DOHH2 (cell line): ENCODE measurements around the gene LATS2.

Experiments used
- H3F3A ChIP-seq: fragments of 200-600 bp; sonication (generic), shearing (Covaris generic); 2 replicates; pipeline ENCODE4 v1.6.0; 2016; ENCODE audit warnings: antibody characterized with exemption, mild to moderate bottlenecking; ENCODE audit not compliant: control insufficient read depth, insufficient read depth
- H3K27ac ChIP-seq: fragments of 200-600 bp; sonication (generic); 2 replicates; pipeline ENCODE4 v1.5.1; 2014; ENCODE audit warnings: low read depth, mild to moderate bottlenecking, low read length, moderate library complexity
- H3K27me3 ChIP-seq: fragments of 200-600 bp; sonication (generic); 2 replicates; pipeline ENCODE4 v1.6.1; 2014; ENCODE audit warnings: mild to moderate bottlenecking, low read length, mixed read lengths; ENCODE audit not compliant: control insufficient read depth
- H3K36me3 ChIP-seq: fragments of 200-600 bp; sonication (generic); 2 replicates; pipeline ENCODE4 v1.6.1; 2014; ENCODE audit warnings: mild to moderate bottlenecking, low read length, moderate library complexity, mixed read lengths; ENCODE audit not compliant: control insufficient read depth
- H3K4me1 ChIP-seq: fragments of 200-600 bp; sonication (generic); 2 replicates; pipeline ENCODE4 v1.6.1; 2014; ENCODE audit warnings: mild to moderate bottlenecking, low read length, mixed read lengths; ENCODE audit not compliant: control insufficient read depth
- H3K4me2 ChIP-seq: fragments of 200-600 bp; sonication (generic); 2 replicates; pipeline ENCODE4 v1.6.0; 2014; ENCODE audit warnings: mild to moderate bottlenecking, low read length, moderate library complexity
- H3K4me3 ChIP-seq: fragments of 200-600 bp; sonication (generic); 2 replicates; pipeline ENCODE4 v1.5.1; 2014; ENCODE audit warnings: mild to moderate bottlenecking, low read length, mixed read lengths
- H3K79me2 ChIP-seq: fragments of 200-600 bp; sonication (generic); 2 replicates; pipeline ENCODE4 v1.6.1; 2014; ENCODE audit warnings: mild to moderate bottlenecking, low read length, mixed read lengths; ENCODE audit not compliant: control insufficient read depth
- H3K9me2 ChIP-seq: fragments of 200-600 bp; sonication (generic); replicated peaks from 2 replicates; pipeline ENCODE4 v1.6.1; 2014; ENCODE audit warnings: mild to moderate bottlenecking, low read length, mixed read lengths; ENCODE audit not compliant: control insufficient read depth
- H3K9me3 ChIP-seq: fragments of 200-600 bp; sonication (generic); 2 replicates; pipeline ENCODE4 v1.6.1; 2014; ENCODE audit warnings: antibody characterized with exemption, low read length, mixed read lengths; ENCODE audit not compliant: control insufficient read depth, insufficient read depth
- H4K20me1 ChIP-seq: fragments of 200-600 bp; sonication (generic); 2 replicates; pipeline ENCODE4 v1.6.0; 2014; ENCODE audit warnings: low read depth, mild to moderate bottlenecking, antibody characterized with exemption, low read length, moderate library complexity; ENCODE audit not compliant: control insufficient read depth, insufficient read depth
- EZH2phosphoT487 ChIP-seq: fragments of 200-600 bp; sonication (generic); IDR thresholded peaks from 2 replicates; pipeline ENCODE4 v1.6.1; 2017; ENCODE audit warnings: borderline replicate concordance, mild to moderate bottlenecking, antibody characterized with exemption, low read length, moderate library complexity, mixed read lengths
- TF ChIP-seq, protein P1 (sequence below): fragments of 200-600 bp; sonication (generic); IDR thresholded peaks from one replicate; pipeline ENCODE4 v1.5.1; 2014; ENCODE audit warnings: antibody characterized with exemption, mild to moderate bottlenecking, low read depth, low read length; ENCODE audit not compliant: poor library complexity, severe bottlenecking

Gene LATS2

DNA sequence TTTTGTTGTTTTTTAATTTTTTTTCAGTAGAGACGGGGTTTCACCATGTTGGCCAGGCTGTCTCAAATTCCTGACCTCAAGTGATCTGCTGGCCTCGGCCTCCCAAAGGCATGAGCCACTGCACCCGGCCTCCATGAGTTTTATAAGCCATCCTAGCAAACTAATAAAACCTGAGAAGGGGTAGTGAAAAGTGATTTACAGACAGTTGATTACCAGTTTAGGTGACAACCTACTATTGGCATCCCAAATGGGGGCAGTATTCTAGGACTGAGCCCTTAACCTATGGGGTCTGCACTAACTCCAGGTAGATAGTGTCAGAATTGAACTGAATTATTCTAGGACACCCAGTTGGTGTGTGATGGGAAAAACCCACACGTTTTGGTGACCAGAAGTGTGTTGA is 6.5 kb upstream of the LATS2 start:
- Histone ChIP-seq H3K4me3 (no peak overlapping the region), H4K20me1 (no peaks in the 10 kb centered on the region), H3K27me3 (peaks cover 2% of the 10 kb centered on the region), H3K9me3 (no peaks in the 10 kb centered on the region), H3F3A (no peaks in the 10 kb centered on the region), H3K4me2 (no peak overlapping the region), H3K9me2 (no peaks in the 10 kb centered on the region), H3K79me2 (no peaks in the 10 kb centered on the region), H3K4me1 (no peaks in the 10 kb centered on the region), H3K36me3 (no peaks in the 10 kb centered on the region), H3K27ac (no peak overlapping the region)
- TF ChIP-seq, protein P1, sequence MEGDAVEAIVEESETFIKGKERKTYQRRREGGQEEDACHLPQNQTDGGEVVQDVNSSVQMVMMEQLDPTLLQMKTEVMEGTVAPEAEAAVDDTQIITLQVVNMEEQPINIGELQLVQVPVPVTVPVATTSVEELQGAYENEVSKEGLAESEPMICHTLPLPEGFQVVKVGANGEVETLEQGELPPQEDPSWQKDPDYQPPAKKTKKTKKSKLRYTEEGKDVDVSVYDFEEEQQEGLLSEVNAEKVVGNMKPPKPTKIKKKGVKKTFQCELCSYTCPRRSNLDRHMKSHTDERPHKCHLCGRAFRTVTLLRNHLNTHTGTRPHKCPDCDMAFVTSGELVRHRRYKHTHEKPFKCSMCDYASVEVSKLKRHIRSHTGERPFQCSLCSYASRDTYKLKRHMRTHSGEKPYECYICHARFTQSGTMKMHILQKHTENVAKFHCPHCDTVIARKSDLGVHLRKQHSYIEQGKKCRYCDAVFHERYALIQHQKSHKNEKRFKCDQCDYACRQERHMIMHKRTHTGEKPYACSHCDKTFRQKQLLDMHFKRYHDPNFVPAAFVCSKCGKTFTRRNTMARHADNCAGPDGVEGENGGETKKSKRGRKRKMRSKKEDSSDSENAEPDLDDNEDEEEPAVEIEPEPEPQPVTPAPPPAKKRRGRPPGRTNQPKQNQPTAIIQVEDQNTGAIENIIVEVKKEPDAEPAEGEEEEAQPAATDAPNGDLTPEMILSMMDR: no peak
- TF ChIP-seq EZH2phosphoT487: no peak

DNA sequence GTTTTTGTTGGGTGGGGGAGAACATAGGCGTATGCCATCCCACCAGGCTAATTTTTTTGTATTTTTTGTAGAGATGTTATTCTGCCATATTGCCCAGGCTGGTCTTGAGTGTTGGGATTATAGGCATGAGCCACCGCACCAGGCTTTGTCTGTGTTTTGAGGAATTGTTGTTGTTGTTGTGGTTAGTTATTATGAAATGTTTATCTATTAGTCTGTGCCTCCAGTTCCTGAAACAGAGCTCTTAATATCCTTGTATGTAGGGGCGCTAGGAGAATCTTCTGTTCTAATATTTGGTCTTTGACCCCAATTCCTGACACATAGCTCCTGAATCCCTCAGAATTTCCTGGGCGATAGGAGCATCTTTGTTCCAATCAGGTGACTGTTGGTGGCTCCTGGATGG is 5.6 kb upstream of the LATS2 start:
- no peaks in the 10 kb centered on the region for H3F3A ChIP-seq
- H3K27me3 ChIP-seq: peaks cover 4% of the 10 kb centered on the region
- H3K9me3 ChIP-seq: no peaks in the 10 kb centered on the region
- no peak overlapping the region for H3K4me3 ChIP-seq
- no peaks in the 10 kb centered on the region for H4K20me1 ChIP-seq
- H3K4me1 ChIP-seq: no peaks in the 10 kb centered on the region
- no peaks in the 10 kb centered on the region for H3K9me2 ChIP-seq
- H3K4me2 ChIP-seq: no peak overlapping the region
- H3K36me3 ChIP-seq: no peaks in the 10 kb centered on the region
- H3K79me2 ChIP-seq: no peaks in the 10 kb centered on the region
- no peak overlapping the region for H3K27ac ChIP-seq
- TF ChIP-seq EZH2phosphoT487: no peak
- TF ChIP-seq, protein P1: no peak

DNA sequence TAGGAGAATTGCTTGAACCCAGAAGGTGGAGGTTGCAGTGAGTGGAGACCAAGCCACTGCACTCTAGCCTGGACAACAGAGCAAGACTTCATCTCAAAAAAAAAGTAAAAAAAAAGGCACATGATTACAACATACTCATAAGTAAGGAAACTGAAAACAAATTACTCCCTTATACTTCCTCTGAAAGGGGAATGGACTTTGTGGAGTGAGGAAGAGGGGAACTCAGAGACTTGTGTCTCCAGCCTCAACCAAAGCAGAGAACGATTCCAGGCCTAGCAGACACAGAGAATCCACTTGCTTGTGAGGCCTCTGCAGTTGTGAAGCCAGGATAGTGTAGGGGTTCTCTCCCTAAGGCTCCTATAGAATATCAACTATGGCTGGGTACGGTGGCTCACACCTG is 4.3 kb upstream of the LATS2 start:
- Histone ChIP-seq H3K4me1 (no peaks in the 10 kb centered on the region), H4K20me1 (no peaks in the 10 kb centered on the region), H3F3A (no peaks in the 10 kb centered on the region), H3K9me2 (no peaks in the 10 kb centered on the region), H3K27ac (no peak overlapping the region), H3K4me2 (no peak overlapping the region), H3K9me3 (no peaks in the 10 kb centered on the region), H3K36me3 (no peaks in the 10 kb centered on the region), H3K27me3 (peaks cover 7% of the 10 kb centered on the region), H3K79me2 (no peaks in the 10 kb centered on the region), H3K4me3 (no peak overlapping the region)
- no peak for TF ChIP-seq EZH2phosphoT487
- TF ChIP-seq, protein P1: no peak

DNA sequence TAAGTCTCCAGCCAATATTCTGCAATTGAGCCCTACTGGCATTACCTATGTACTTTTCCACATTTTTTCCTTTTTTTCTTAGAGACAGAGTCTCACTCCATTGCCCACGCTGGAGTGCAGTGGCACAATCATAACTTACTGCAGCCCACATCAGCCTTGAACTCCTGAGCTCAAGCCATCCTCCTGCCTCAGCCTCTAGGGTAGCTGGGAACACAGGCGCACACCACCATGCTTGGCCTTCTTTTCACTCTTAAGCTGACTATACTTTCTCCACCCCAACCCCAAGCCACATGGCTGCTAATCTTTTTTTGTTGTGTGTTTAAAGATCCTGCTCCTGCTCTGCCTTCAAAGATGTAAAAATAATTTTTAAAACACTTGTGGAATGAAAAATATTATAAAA is 1.6 kb upstream of the LATS2 start:
- Histone ChIP-seq H3K4me1 (no peaks in the 10 kb centered on the region), H4K20me1 (no peaks in the 10 kb centered on the region), H3K4me2 (no peak overlapping the region), H3K4me3 (no peak overlapping the region), H3K27ac (no peak overlapping the region), H3K27me3 (peaks cover 7% of the 10 kb centered on the region), H3K9me3 (no peaks in the 10 kb centered on the region), H3K9me2 (no peaks in the 10 kb centered on the region), H3K79me2 (no peaks in the 10 kb centered on the region), H3K36me3 (no peaks in the 10 kb centered on the region), H3F3A (no peaks in the 10 kb centered on the region)
- TF ChIP-seq EZH2phosphoT487: no peak
- TF ChIP-seq, protein P1: no peak
